Tibial nerve (tissue), 4 donors: Measurements from ENCODE around the gene PLCL2.

Experiments
- CTCF ChIP-seq, 5 experiments: fragments of 200-600 bp in 3 of 5; fragments of 450-650 bp in 2 of 5; sonication (generic) in 3 of 5; IDR thresholded peaks; one replicate each; pipeline ENCODE4 v1.5.1; 2016 to 2019; ENCODE audit warnings: antibody characterized with exemption in 5 of 5, mild to moderate bottlenecking in 3 of 5, moderate library complexity in 2 of 5
- EP300 ChIP-seq, 2 donors: sonication (generic); formaldehyde crosslinking; IDR thresholded peaks; one replicate each; pipeline ENCODE4 v1.6.1; 2017; ENCODE audit warnings: antibody characterized with exemption in 2 of 2, mild to moderate bottlenecking in 1 of 2
- POLR2A ChIP-seq, 2 donors: fragments of 450-650 bp; IDR thresholded peaks; one replicate each; pipeline ENCODE4 v1.6.1; 2017; ENCODE audit warnings: antibody characterized with exemption in 2 of 2, mild to moderate bottlenecking in 2 of 2, moderate library complexity in 2 of 2

GRCh38 chr3:17063596-17063995 lies 178.8 kb downstream of the PLCL2 start:
- TF ChIP-seq CTCF (IDR thresholded peaks at IDR 0.05) (no peak), POLR2A (IDR thresholded peaks at IDR 0.05) (no peak), EP300 (IDR thresholded peaks at IDR 0.05) (no peak)
